ENCODE results near the gene ABCA7. TPM values are rescaled to one million over a fixed set of nuclear protein-coding genes. Genes with fewer than 3 reads are reported as not detected.
A peak's percentile ranks its signal among the peaks of the same experiment; 100 is the strongest.
"Not testable (repeated sequence)": the region's sequence is repeated elsewhere in the genome, so short reads cannot be mapped to it uniquely, and the experiment has no call there.

The ABCA7 gene
- total RNA-seq, 1 donor = 33.3 TPM

DNA sequence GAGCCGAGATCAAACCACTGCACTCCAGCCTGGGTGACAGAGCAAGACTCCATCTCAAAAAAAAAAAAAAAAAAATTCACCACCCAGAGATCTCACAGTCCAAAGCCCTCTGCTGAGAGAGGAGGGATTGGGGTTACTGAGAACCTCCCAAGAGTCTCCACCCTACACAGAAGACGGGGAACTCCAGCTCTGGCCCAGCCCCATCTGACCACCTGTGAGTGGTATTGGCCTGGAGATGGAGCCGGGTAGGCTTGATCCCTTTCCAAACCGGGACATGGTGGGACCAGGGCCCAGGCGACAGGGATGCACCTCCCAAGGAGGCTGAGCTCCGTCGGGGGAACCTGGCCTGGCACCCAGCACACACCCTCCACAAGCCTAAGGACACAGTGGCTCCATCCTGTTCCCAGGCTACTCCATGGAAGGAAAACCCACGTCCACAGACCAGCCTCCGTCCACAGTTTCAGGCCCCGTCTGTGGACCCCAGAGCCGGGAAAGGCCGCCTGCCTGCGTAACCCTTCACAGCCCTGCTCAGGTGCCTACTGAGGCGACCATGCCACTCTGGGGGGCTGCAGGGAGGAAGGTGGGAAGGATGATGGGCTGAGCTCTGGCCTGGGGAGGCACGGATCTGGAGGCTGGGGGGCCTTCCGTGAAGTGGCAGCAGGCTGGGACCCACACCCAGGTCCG lies 20.8 kb upstream of the ABCA7 start:
- H3K27me3 ChIP-seq (ENCODE audit: insufficient read depth, low read length) = no peaks in the 10 kb centered on the region
- H3K4me3 ChIP-seq (ENCODE audit: insufficient read depth, low read length) = peak overlapping the region; percentile 87
- no peaks in the 10 kb centered on the region for H3K9me3 ChIP-seq (ENCODE audit: low read depth, low read length)
- peak overlapping the region; percentile 96 for H3K4me2 ChIP-seq (ENCODE audit: insufficient read depth, low read length)
- peaks cover 33% of the 10 kb centered on the region for H3K4me1 ChIP-seq (ENCODE audit: insufficient read depth, low read length)
- peaks cover 56% of the 10 kb centered on the region for H4K20me1 ChIP-seq (ENCODE audit: insufficient read depth, low read length)
- no peak overlapping the region for H3K27ac ChIP-seq (ENCODE audit: low read depth, low read length)
- no peak for TF ChIP-seq CTCF (IDR thresholded peaks at IDR 0.05; ENCODE audit: extremely low read depth, low read depth, low read length)
- no peak for DNase-seq (ENCODE audit: insufficient read length, low spot score, missing footprints)
- H2AFZ ChIP-seq (ENCODE audit: low read length) = no peak overlapping the region
- H3K79me2 ChIP-seq (ENCODE audit: insufficient read depth, low read length) = peaks cover 69% of the 10 kb centered on the region
- H3K36me3 ChIP-seq (ENCODE audit: insufficient read depth, low read length) = peaks cover 4% of the 10 kb centered on the region

GRCh38 chr19:1019616-1019961 lies 20.3 kb upstream of the ABCA7 start:
- H4K20me1 ChIP-seq (ENCODE audit: insufficient read depth, low read length) = peaks cover 56% of the 10 kb centered on the region
- TF ChIP-seq CTCF (IDR thresholded peaks at IDR 0.05; ENCODE audit: extremely low read depth, low read depth, low read length) = no peak
- H2AFZ ChIP-seq (ENCODE audit: low read length) = no peak overlapping the region
- H3K27ac ChIP-seq (ENCODE audit: low read depth, low read length) = peak overlapping the region; percentile 96
- peaks cover 33% of the 10 kb centered on the region for H3K4me1 ChIP-seq (ENCODE audit: insufficient read depth, low read length)
- H3K79me2 ChIP-seq (ENCODE audit: insufficient read depth, low read length) = peaks cover 64% of the 10 kb centered on the region
- no peaks in the 10 kb centered on the region for H3K27me3 ChIP-seq (ENCODE audit: insufficient read depth, low read length)
- no peaks in the 10 kb centered on the region for H3K36me3 ChIP-seq (ENCODE audit: insufficient read depth, low read length)
- no peaks in the 10 kb centered on the region for H3K9me3 ChIP-seq (ENCODE audit: low read depth, low read length)
- no peak for DNase-seq (ENCODE audit: insufficient read length, low spot score, missing footprints)
- H3K4me3 ChIP-seq (ENCODE audit: insufficient read depth, low read length) = peak overlapping the region; percentile 87
- peak overlapping the region; percentile 96 for H3K4me2 ChIP-seq (ENCODE audit: insufficient read depth, low read length)

- Histone ChIP-seq H3K27me3 (ENCODE audit: insufficient read depth, low read length) (no peaks in the 10 kb centered on the region), H3K4me1 (ENCODE audit: insufficient read depth, low read length) (peaks cover 33% of the 10 kb centered on the region), H3K36me3 (ENCODE audit: insufficient read depth, low read length) (no peaks in the 10 kb centered on the region), H3K4me3 (ENCODE audit: insufficient read depth, low read length) (peak overlapping the region; percentile 87), H3K4me2 (ENCODE audit: insufficient read depth, low read length) (peak overlapping the region; percentile 96), H4K20me1 (ENCODE audit: insufficient read depth, low read length) (peaks cover 50% of the 10 kb centered on the region), H3K9me3 (ENCODE audit: low read depth, low read length) (no peaks in the 10 kb centered on the region), H3K79me2 (ENCODE audit: insufficient read depth, low read length) (peaks cover 58% of the 10 kb centered on the region), H2AFZ (ENCODE audit: low read length) (no peak overlapping the region), H3K27ac (ENCODE audit: low read depth, low read length) (peak overlapping the region; percentile 96)
- DNase-seq (ENCODE audit: insufficient read length, low spot score, missing footprints) = no peak
- no peak for TF ChIP-seq CTCF (IDR thresholded peaks at IDR 0.05; ENCODE audit: extremely low read depth, low read depth, low read length)
These were observed 19.7 kb upstream of the ABCA7 start for GRCh38 chr19:1019980-1020867.

- Histone ChIP-seq H3K79me2 (ENCODE audit: insufficient read depth, low read length) (peaks cover 52% of the 10 kb centered on the region), H3K4me3 (ENCODE audit: insufficient read depth, low read length) (peak within 1 kb of the TSS; percentile 87), H3K4me1 (ENCODE audit: insufficient read depth, low read length) (peaks cover 34% of the 10 kb centered on the region), H3K4me2 (ENCODE audit: insufficient read depth, low read length) (peak within 1 kb of the TSS; percentile 96), H2AFZ (ENCODE audit: low read length) (peak within 1 kb of the TSS; percentile 81), H3K27me3 (ENCODE audit: insufficient read depth, low read length) (no peaks in the 10 kb centered on the region), H3K9me3 (ENCODE audit: low read depth, low read length) (no peaks in the 10 kb centered on the region), H4K20me1 (ENCODE audit: insufficient read depth, low read length) (peaks cover 43% of the 10 kb centered on the region), H3K27ac (ENCODE audit: low read depth, low read length) (peak within 1 kb of the TSS; percentile 96), H3K36me3 (ENCODE audit: insufficient read depth, low read length) (no peaks in the 10 kb centered on the region)
- peak; percentile 100 for DNase-seq (ENCODE audit: insufficient read length, low spot score, missing footprints)
- no peak for TF ChIP-seq CTCF (IDR thresholded peaks at IDR 0.05; ENCODE audit: extremely low read depth, low read depth, low read length)
These were observed 19.0 kb upstream of the ABCA7 start, which contains the start of gene TMEM259 for GRCh38 chr19:1020868-1021425. Gene TMEM259 (minus strand): TSS chr19:1021123. CDS start chr19:1020996, 127 bp downstream.

DNA sequence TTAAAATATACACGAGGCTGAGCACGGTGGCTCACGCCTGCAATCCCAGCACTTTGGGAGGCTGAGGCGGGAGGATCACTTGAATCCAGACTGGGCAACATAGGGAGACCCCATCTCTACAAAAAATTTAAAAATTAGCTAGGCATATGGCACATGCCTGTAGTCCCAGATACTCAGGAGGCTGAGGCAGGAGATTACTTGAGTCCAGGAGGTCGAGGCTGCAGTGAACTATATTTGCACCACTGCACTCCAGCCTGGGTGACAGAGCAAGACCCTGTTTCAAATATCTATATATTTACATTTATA lies 16.1 kb upstream of the ABCA7 start:
- not testable (repeated sequence) for H3K36me3 ChIP-seq (ENCODE audit: insufficient read depth, low read length); H3K27me3 ChIP-seq (ENCODE audit: insufficient read depth, low read length); H3K4me3 ChIP-seq (ENCODE audit: insufficient read depth, low read length); H3K9me3 ChIP-seq (ENCODE audit: low read depth, low read length); H3K27ac ChIP-seq (ENCODE audit: low read depth, low read length); H3K4me2 ChIP-seq (ENCODE audit: insufficient read depth, low read length); H2AFZ ChIP-seq (ENCODE audit: low read length); DNase-seq (ENCODE audit: insufficient read length, low spot score, missing footprints)
- peaks cover 29% of the 10 kb centered on the region for H4K20me1 ChIP-seq (ENCODE audit: insufficient read depth, low read length)
- H3K4me1 ChIP-seq (ENCODE audit: insufficient read depth, low read length) = peaks cover 17% of the 10 kb centered on the region
- peaks cover 51% of the 10 kb centered on the region for H3K79me2 ChIP-seq (ENCODE audit: insufficient read depth, low read length)
